NCI-H1436 (cell line): ENCODE data around the gene OR14I1.
"Not testable (repeated sequence)": the region's sequence is repeated elsewhere in the genome, so short reads cannot be mapped to it uniquely, and the experiment has no call there.

Experiments used
- DNase-seq: peaks from one replicate; lab custom pipeline; 2025; lab: John Stamatoyannopoulos, UW

Gene OR14I1

GRCh38 chr1:248688527-248689298 is 13.9 kb downstream of the OR14I1 start:
- no peak for DNase-seq

GRCh38 chr1:248686815-248687214 is 15.8 kb downstream of the OR14I1 start:
- peak; percentile 34 for DNase-seq

GRCh38 chr1:248681651-248682050 is 20.9 kb downstream of the OR14I1 start:
- DNase-seq, result no peak

GRCh38 chr1:248670003-248670402 is 32.6 kb downstream of the OR14I1 start:
- DNase-seq, result no peak

- DNase-seq, result not testable (repeated sequence)
Observed at GRCh38 chr1:248663453-248664328, 38.9 kb downstream of the OR14I1 start.

- not testable (repeated sequence) for DNase-seq
Observed at GRCh38 chr1:248656797-248657196, 45.8 kb downstream of the OR14I1 start.

GRCh38 chr1:248655354-248655753 is 47.2 kb downstream of the OR14I1 start, which contains the start of gene OR2T27:
Gene OR2T27 (minus strand): TSS chr1:248655528. CDS start chr1:248650884, 4,644 bp downstream.
- DNase-seq, result not testable (repeated sequence)
